ENCODE data around the gene EVC. TPM values are rescaled to one million over a fixed set of nuclear protein-coding genes. Genes with fewer than 3 reads are reported as not detected.

Gene EVC
- total RNA-seq, 1 donor from 2014 or later = 30.2 TPM

DNA sequence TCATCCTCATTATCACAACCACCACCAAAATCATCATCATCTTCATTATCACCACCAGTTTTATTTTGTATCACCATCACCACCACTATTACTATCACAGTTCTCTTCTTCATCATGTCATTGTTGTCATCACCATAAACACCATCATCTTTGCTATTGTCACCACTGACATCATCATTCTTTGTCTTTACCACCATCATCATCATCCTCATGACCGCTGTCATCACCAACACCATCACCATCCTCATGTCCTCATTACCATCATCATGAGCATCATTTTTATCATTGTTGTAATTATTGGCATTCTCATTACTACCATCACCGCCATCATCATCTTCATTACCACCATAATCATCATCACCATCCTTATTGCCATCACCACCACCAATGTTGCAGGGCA lies 31.4 kb downstream of the EVC start:
- DNase-seq (ENCODE audit: low spot score, unreplicated experiment) = no peak
- H3K4me1 Mint-ChIP-seq (ENCODE audit: low read depth) = no peaks in the 10 kb centered on the region
- no peak for TF ChIP-seq CTCF (IDR thresholded peaks at IDR 0.05; ENCODE audit: unreplicated experiment)
- no peaks in the 10 kb centered on the region for H3K9me3 Mint-ChIP-seq (ENCODE audit: low read depth)
- peaks cover 14% of the 10 kb centered on the region for H3K36me3 Mint-ChIP-seq (ENCODE audit: insufficient read depth)
- H3K27me3 Mint-ChIP-seq = no peaks in the 10 kb centered on the region
- no peak overlapping the region for H3K27ac Mint-ChIP-seq
- H3K4me3 Mint-ChIP-seq (ENCODE audit: low read depth) = no peak overlapping the region

GRCh38 chr4:5742968-5743367 lies 32.0 kb downstream of the EVC start:
- DNase-seq (ENCODE audit: low spot score, unreplicated experiment) = no peak
- Mint-ChIP-seq H3K4me3 (ENCODE audit: low read depth) (no peak overlapping the region), H3K27me3 (no peaks in the 10 kb centered on the region), H3K4me1 (ENCODE audit: low read depth) (no peaks in the 10 kb centered on the region), H3K27ac (no peak overlapping the region), H3K36me3 (ENCODE audit: insufficient read depth) (peaks cover 9% of the 10 kb centered on the region), H3K9me3 (ENCODE audit: low read depth) (no peaks in the 10 kb centered on the region)
- no peak for TF ChIP-seq CTCF (IDR thresholded peaks at IDR 0.05; ENCODE audit: unreplicated experiment)

- no peak for DNase-seq (ENCODE audit: low spot score, unreplicated experiment)
- peaks cover 13% of the 10 kb centered on the region for H3K36me3 Mint-ChIP-seq (ENCODE audit: insufficient read depth)
- no peaks in the 10 kb centered on the region for H3K27me3 Mint-ChIP-seq
- no peak overlapping the region for H3K27ac Mint-ChIP-seq
- no peak for TF ChIP-seq CTCF (IDR thresholded peaks at IDR 0.05; ENCODE audit: unreplicated experiment)
- no peaks in the 10 kb centered on the region for H3K4me1 Mint-ChIP-seq (ENCODE audit: low read depth)
- no peak overlapping the region for H3K4me3 Mint-ChIP-seq (ENCODE audit: low read depth)
- no peaks in the 10 kb centered on the region for H3K9me3 Mint-ChIP-seq (ENCODE audit: low read depth)
These were observed 35.2 kb downstream of the EVC start for GRCh38 chr4:5746250-5746649.

DNA sequence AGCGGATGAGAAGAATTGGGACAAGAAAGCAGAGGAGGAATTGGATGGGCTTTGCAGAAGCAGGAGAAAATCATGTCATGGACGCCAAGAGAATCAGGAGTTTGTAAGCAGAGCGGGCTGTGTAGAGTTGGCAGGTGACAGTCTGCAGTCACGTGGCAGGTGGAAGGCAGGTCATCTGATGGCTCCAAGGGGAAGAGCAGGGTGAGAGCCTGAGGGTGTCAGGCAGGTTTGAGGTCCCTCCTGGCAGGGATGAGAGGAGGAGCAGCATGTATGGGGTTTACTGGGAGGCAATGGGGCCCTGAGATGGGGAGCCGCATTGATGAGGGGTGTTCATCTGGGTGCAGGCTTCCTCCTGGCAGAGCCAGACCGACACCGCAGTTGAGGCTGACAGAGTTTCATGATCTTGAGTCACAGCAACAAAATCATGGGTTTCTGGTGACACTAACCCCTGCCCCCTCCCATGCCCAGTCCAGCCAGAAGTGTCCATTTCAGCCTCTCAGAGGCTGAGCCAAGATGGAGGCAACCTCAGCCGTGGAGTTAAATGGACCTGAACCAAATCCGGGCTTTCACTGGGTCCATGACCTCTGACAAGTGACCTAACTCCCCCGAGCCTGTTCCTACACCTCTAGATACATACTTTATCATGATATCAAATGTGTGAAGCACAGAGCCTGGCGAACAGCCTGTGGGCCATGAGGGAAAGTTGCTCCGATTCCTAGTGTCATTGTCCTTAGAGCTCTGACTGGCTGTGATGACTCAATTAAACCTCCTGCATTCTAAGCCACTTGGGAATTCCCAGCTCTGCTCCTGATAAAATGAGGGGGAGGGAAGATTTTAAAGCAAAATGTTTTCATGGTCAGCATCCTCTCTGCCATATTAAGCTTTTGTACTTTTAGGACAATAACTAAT lies 36.1 kb downstream of the EVC start:
- H3K9me3 Mint-ChIP-seq (ENCODE audit: low read depth) = no peaks in the 10 kb centered on the region
- H3K27ac Mint-ChIP-seq = no peak overlapping the region
- H3K36me3 Mint-ChIP-seq (ENCODE audit: insufficient read depth) = peaks cover 13% of the 10 kb centered on the region
- no peaks in the 10 kb centered on the region for H3K27me3 Mint-ChIP-seq
- DNase-seq (ENCODE audit: low spot score, unreplicated experiment) = no peak
- no peak for TF ChIP-seq CTCF (IDR thresholded peaks at IDR 0.05; ENCODE audit: unreplicated experiment)
- H3K4me3 Mint-ChIP-seq (ENCODE audit: low read depth) = no peak overlapping the region
- no peaks in the 10 kb centered on the region for H3K4me1 Mint-ChIP-seq (ENCODE audit: low read depth)

GRCh38 chr4:5747738-5748375 lies 36.9 kb downstream of the EVC start:
- no peak overlapping the region for H3K4me3 Mint-ChIP-seq (ENCODE audit: low read depth)
- H3K9me3 Mint-ChIP-seq (ENCODE audit: low read depth) = no peaks in the 10 kb centered on the region
- no peaks in the 10 kb centered on the region for H3K27me3 Mint-ChIP-seq
- H3K27ac Mint-ChIP-seq = no peak overlapping the region
- H3K4me1 Mint-ChIP-seq (ENCODE audit: low read depth) = no peaks in the 10 kb centered on the region
- no peak for DNase-seq (ENCODE audit: low spot score, unreplicated experiment)
- no peak for TF ChIP-seq CTCF (IDR thresholded peaks at IDR 0.05; ENCODE audit: unreplicated experiment)
- peaks cover 13% of the 10 kb centered on the region for H3K36me3 Mint-ChIP-seq (ENCODE audit: insufficient read depth)
